ENCODE measurements around the gene MIGA1.

The MIGA1 gene

DNA sequence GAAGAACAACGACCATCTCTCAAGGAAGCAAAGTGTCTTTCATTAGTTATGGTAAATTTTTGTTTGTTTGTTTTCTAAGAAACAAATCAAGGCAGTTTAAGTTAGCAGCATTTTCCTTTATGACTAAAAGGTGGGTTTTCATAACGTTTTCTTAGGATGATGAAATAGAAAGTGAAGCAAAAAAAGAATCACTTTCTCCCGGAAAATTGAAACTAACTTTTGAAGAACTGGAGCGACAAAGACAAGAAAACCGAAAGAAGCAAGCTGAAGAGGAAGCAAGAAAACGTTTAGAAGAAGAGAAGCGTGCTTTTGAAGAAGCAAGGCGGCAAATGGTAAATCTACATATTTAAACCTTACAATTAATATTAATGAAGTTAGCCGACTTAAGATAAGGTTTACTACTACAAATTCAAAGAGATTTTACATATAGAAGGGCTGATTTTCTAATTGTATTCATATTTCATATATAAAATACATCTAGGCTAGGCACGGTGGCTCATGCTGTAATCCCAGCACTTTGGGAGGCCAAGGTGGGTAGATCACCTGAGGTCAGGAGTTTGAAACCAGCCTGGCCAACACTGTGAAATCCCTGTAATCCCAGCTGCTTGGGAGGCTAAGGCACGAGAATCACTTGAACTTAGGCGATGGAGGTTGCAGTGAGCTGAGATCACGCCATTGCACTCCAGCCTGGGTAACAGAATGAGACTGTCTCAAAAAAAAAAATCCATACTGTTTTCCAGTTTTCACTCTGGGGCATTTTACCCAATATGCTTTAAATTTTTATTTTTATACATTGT, 147.3 kb downstream of the MIGA1 start:
- DNase-seq = no peak

DNA sequence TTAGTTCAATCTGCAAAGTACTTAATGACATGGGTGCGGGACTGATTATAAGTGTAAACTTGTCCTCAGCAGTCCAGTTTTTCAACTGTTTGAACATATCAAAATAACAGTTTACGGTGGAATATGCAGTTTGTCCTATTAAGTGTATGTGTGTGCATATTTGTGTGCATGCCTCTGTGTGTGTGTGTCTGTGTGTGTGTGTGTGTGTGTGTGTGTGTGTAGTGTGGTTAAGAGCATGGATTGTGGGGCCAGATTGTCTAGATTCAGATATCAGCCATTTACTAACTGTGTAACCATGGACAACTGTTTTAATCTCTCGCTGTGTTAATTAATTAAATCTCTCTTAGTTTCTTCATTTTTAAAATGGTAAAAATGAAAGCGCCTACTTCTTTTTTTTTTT, 148.0 kb downstream of the MIGA1 start:
- no peak for DNase-seq

Data from Kasumi-1 (cell line).